Stimulated activated naive CD8-positive, alpha-beta T cell treated with anti-CD3 and anti-CD28 coated beads, Interleukin-15, amount 100 ng/mL, for 72 hours (primary cell): ENCODE measurements around the gene TSTD2.

Experiments used
- ATAC-seq: fragments of 150-1000 bp; cut with Tn5 transposase; 2 replicates; pipeline ENCODE4 v1.10.0; 2021; ENCODE audit warnings: mild to moderate bottlenecking, moderate library complexity
- DNase-seq, 2 donors: peaks; one replicate each; pipeline ENCODE4 v3.0.0; 2021 to 2022
- H3K27ac Mint-ChIP-seq, 2 donors: one replicate each; pipeline ENCODE4 v1.8.0; 2022; ENCODE audit warnings: mild to moderate bottlenecking in 2 of 2, mixed read lengths in 2 of 2, moderate library complexity in 2 of 2
- H3K27me3 Mint-ChIP-seq: one replicate; pipeline ENCODE4 v1.8.0; 2022; ENCODE audit warnings: mixed read lengths
- H3K4me1 Mint-ChIP-seq: one replicate; pipeline ENCODE4 v1.8.0; 2022; ENCODE audit warnings: mild to moderate bottlenecking, mixed read lengths
- H3K4me3 Mint-ChIP-seq, 2 donors: one replicate each; pipeline ENCODE4 v1.8.0; 2022; ENCODE audit warnings: mild to moderate bottlenecking in 2 of 2, mixed read lengths in 2 of 2, moderate library complexity in 1 of 2
- H3K9me3 Mint-ChIP-seq, 2 donors: one replicate each; pipeline ENCODE4 v1.8.0; 2022; ENCODE audit warnings: mixed read lengths in 2 of 2

TSTD2 gene

DNA sequence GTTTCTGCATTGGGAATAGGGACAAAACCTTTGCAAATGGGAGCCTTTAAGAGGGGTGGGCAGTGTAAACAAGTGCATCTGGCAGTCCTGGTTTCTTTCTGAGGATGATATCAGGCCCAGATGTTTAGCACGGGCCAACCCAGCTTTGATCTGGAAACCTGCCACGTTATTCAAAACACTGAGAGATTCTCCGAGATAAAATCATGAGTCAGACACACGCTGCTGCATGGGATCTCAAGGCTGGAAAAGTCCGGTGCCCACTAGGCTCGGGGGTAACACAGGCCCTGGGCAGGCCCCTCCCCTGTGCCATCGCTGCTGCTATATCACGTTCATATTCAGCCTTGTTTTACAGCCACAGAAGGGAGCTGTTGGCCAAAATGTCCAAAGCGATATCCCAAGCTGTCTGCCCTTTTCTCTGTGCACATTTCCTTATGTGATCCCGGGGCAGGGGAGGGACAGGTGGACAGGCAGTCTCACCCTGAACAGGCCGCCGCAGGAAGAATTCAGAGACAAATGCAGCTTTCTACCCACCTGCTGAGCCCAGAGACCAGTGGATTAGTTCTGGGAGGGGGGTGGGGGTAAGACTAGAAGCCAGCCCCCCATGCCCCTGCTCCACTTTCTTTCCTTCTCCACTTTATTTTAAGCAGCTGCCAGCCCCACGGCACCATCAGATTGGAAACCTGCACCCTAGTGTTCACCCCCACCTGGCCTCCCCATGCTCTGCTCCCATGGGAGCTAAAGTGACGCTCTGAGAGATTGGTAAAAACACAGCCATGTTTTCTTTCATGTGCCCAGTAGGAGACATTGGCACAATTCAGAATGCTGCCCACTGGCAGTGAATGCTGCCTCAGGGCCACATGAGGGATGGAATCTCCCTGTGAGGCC lies 68.6 kb downstream of the TSTD2 start:
- H3K27ac Mint-ChIP-seq, result no peak overlapping the region
- H3K4me1 Mint-ChIP-seq, result peaks cover 8% of the 10 kb centered on the region
- DNase-seq, result no peak
- H3K27me3 Mint-ChIP-seq, result peaks cover 23% of the 10 kb centered on the region
- no peak overlapping the region for H3K4me3 Mint-ChIP-seq
- H3K9me3 Mint-ChIP-seq, result no peaks in the 10 kb centered on the region
- no peak for ATAC-seq

- DNase-seq (no peak), ATAC-seq (no peak)
- peak overlapping the region in 1 of 2 donors; percentile 45 for H3K27ac Mint-ChIP-seq
Measured at GRCh38 chr9:97563458-97564135, 69.6 kb downstream of the TSTD2 start.

DNA sequence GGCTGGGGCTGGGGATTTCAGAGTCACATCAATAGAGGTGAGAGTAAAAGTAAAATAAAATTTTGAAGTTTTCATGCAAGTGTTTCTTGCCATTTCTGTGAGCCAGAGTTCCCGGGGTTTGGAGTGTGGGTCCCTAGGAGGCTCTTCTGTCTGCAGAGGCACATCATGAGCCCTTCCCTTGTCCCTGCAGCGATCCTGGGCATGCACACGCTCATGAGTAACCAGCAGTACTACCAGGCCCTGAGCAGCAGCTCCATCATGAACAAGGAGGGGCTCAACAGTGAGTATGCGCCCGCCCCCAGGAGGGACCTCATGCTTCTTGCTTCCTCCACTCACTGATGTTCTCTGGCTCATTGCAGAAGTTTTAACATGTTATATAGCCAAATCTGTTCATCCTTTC lies 70.6 kb downstream of the TSTD2 start:
- no peak for DNase-seq
- H3K27me3 Mint-ChIP-seq, result peaks cover 22% of the 10 kb centered on the region

More at GRCh38 chr9:97563458-97564135, 69.6 kb downstream of the TSTD2 start:
- no peaks in the 10 kb centered on the region for H3K9me3 Mint-ChIP-seq
- H3K4me1 Mint-ChIP-seq, result peaks cover 17% of the 10 kb centered on the region
- no peak overlapping the region for H3K4me3 Mint-ChIP-seq
- H3K27me3 Mint-ChIP-seq, result peaks cover 29% of the 10 kb centered on the region

DNA sequence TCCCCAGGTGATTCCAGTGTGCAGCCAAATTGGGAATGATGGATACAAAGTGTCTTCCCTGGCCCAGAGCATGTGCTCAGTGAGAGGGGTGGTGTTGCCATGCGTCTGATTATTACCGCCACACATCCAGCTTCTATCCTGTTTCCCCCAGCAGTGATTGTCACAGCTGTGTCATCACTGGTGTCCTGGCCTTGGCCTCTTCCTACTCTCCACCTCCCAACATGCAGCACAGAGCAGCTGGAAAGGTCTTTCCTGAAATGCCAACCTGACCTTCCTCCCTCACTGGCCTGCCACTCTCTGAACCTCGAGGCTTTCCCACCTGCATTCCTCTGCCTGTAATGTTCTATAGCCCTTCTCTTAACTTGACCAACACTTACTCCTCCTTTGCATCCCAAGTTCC lies 71.7 kb downstream of the TSTD2 start:
- Mint-ChIP-seq H3K4me1 (peaks cover 10% of the 10 kb centered on the region), H3K27me3 (peaks cover 24% of the 10 kb centered on the region), H3K4me3 (no peak overlapping the region), H3K9me3 (no peaks in the 10 kb centered on the region), H3K27ac (no peak overlapping the region)
- DNase-seq (no peak), ATAC-seq (no peak)

More for the DNA sequence above, 70.6 kb downstream of the TSTD2 start:
- Mint-ChIP-seq H3K4me3 (no peak overlapping the region), H3K9me3 (no peaks in the 10 kb centered on the region), H3K27ac (no peak overlapping the region), H3K4me1 (peaks cover 10% of the 10 kb centered on the region)
- no peak for ATAC-seq

- H3K4me1 Mint-ChIP-seq, result peaks cover 10% of the 10 kb centered on the region
- H3K9me3 Mint-ChIP-seq, result no peaks in the 10 kb centered on the region
- no peak overlapping the region for H3K4me3 Mint-ChIP-seq
- H3K27me3 Mint-ChIP-seq, result peaks cover 30% of the 10 kb centered on the region
- H3K27ac Mint-ChIP-seq, result no peak overlapping the region
- no peak for DNase-seq
- no peak for ATAC-seq
Measured at GRCh38 chr9:97560851-97561250, 72.3 kb downstream of the TSTD2 start.

DNA sequence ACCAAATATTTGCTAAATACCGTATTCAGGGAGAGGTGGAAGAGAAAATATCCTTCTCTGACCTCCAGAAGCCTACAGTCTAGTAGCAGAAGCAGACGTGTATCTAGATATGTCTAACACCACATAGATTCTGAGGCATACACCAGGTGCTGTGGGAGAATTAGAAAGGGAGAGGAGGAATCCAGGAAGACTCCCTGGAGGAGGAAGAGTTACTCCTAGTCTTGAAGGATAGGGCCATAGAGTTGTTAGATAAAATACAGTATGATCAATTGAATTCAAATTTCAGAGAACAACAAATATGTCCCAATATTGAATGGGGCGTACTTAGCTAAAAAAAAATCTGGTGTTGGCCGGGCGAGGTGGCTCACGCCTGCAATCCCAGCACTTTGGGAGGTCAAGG lies 73.0 kb downstream of the TSTD2 start:
- peaks cover 10% of the 10 kb centered on the region for H3K4me1 Mint-ChIP-seq
- H3K27ac Mint-ChIP-seq, result no peak overlapping the region
- H3K4me3 Mint-ChIP-seq, result no peak overlapping the region
- no peak for ATAC-seq
- H3K9me3 Mint-ChIP-seq, result no peaks in the 10 kb centered on the region
- DNase-seq, result no peak
- peaks cover 35% of the 10 kb centered on the region for H3K27me3 Mint-ChIP-seq

GRCh38 chr9:97559111-97559514 lies 74.1 kb downstream of the TSTD2 start:
- DNase-seq (no peak), ATAC-seq (peak; percentile 18)
- Mint-ChIP-seq H3K27me3 (peaks cover 45% of the 10 kb centered on the region), H3K4me1 (peaks cover 10% of the 10 kb centered on the region), H3K9me3 (no peaks in the 10 kb centered on the region), H3K4me3 (peak overlapping the region in 1 of 2 donors; percentile 65), H3K27ac (no peak overlapping the region)

GRCh38 chr9:97558701-97559101 lies 74.5 kb downstream of the TSTD2 start:
- peak; percentile 23 for ATAC-seq

GRCh38 chr9:97557606-97558095 lies 75.5 kb downstream of the TSTD2 start:
- H3K9me3 Mint-ChIP-seq, result no peaks in the 10 kb centered on the region
- no peak overlapping the region for H3K27ac Mint-ChIP-seq
- ATAC-seq (no peak), DNase-seq (no peak)
- no peak overlapping the region for H3K4me3 Mint-ChIP-seq
- peaks cover 10% of the 10 kb centered on the region for H3K4me1 Mint-ChIP-seq
- peaks cover 52% of the 10 kb centered on the region for H3K27me3 Mint-ChIP-seq

More at GRCh38 chr9:97558701-97559101, 74.5 kb downstream of the TSTD2 start:
- no peak for DNase-seq
- Mint-ChIP-seq H3K4me3 (peak overlapping the region in 1 of 2 donors; percentile 65), H3K4me1 (peaks cover 10% of the 10 kb centered on the region), H3K27me3 (peaks cover 48% of the 10 kb centered on the region), H3K9me3 (no peaks in the 10 kb centered on the region), H3K27ac (no peak overlapping the region)

DNA sequence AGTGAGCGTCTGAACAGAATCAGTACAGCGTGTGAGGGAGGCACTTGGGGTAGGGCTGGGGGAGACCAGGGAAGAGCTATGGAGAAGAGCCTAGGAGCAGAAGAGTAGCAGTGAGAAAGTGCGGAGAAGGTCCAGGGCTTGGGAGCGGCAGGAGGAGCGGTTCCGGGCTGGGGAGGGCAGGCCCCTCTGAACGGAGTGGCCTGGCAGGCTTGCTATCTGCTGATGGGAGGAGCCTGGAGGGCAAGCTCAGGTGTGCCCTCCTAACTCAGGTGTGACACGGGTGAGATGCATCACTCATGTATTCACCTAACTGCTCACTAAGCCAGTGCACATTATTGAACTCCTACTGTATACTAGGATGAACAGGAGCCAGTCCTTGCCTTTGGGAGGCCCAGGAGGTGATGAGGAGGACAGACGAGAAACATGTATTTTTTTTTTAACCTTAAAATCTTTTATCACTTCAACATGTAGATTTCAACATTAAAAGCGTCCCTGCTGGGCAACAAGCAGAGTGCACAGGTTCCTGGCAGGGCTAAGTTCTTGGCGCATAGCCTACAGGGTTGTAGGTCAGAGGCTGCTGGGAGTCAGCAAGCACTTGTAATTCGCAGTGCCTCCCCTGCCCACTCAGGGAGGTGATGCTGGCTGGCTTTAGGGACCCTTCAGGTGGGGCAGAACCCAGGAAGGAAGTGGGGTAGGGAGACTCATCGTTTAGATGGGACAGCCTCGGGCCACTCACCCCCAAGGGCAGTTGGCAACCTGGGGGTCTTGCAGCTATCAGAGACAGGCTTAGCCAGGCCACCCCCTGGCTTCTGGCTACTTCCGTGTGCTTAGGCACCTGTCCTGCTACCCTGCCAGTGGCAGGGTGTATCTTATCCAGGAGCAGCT lies 76.2 kb downstream of the TSTD2 start:
- Mint-ChIP-seq H3K27me3 (peaks cover 58% of the 10 kb centered on the region), H3K27ac (no peak overlapping the region), H3K4me1 (peaks cover 10% of the 10 kb centered on the region), H3K9me3 (no peaks in the 10 kb centered on the region), H3K4me3 (no peak overlapping the region)
- ATAC-seq (no peak), DNase-seq (no peak)

- Mint-ChIP-seq H3K4me1 (peaks cover 10% of the 10 kb centered on the region), H3K27me3 (peaks cover 52% of the 10 kb centered on the region)
Measured at GRCh38 chr9:97556036-97556720, 77.0 kb downstream of the TSTD2 start.

DNA sequence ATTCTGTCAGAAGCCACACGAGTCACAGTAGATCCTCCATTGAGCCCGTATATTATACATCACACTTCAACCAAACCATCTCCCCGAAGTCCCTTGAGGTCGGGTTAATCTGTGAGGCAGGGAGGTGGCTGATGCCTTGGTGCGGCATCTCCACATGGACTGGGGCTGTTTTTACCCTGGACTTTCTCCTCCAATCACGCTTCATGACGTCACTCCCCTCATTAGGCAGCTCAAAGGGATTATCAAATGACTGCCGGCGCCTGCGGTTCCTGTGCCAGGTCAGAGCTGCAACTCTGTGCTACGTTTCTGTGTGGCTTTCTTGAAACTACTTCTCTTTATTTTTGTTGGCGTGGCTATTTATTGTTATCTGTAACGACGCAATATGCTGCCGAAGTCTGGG lies 78.0 kb downstream of the TSTD2 start:
- no peak overlapping the region for H3K27ac Mint-ChIP-seq
- H3K27me3 Mint-ChIP-seq, result peaks cover 50% of the 10 kb centered on the region
- H3K4me3 Mint-ChIP-seq, result no peak overlapping the region

More at GRCh38 chr9:97556036-97556720, 77.0 kb downstream of the TSTD2 start:
- Mint-ChIP-seq H3K27ac (no peak overlapping the region), H3K4me3 (no peak overlapping the region), H3K9me3 (no peaks in the 10 kb centered on the region)
- no peak for DNase-seq
- no peak for ATAC-seq

GRCh38 chr9:97554566-97555075 lies 78.5 kb downstream of the TSTD2 start:
- peaks cover 10% of the 10 kb centered on the region for H3K4me1 Mint-ChIP-seq
- H3K27ac Mint-ChIP-seq, result no peak overlapping the region
- ATAC-seq (no peak), DNase-seq (no peak)
- H3K27me3 Mint-ChIP-seq, result peaks cover 46% of the 10 kb centered on the region
- no peak overlapping the region for H3K4me3 Mint-ChIP-seq
- no peaks in the 10 kb centered on the region for H3K9me3 Mint-ChIP-seq

More for the DNA sequence above, 78.0 kb downstream of the TSTD2 start:
- ATAC-seq (no peak), DNase-seq (no peak)
- Mint-ChIP-seq H3K4me1 (peaks cover 10% of the 10 kb centered on the region), H3K9me3 (no peaks in the 10 kb centered on the region)

- Mint-ChIP-seq H3K4me3 (no peak overlapping the region), H3K27me3 (peaks cover 49% of the 10 kb centered on the region), H3K27ac (no peak overlapping the region), H3K9me3 (no peaks in the 10 kb centered on the region), H3K4me1 (peaks cover 3% of the 10 kb centered on the region)
- ATAC-seq (no peak), DNase-seq (no peak)
Measured at GRCh38 chr9:97553841-97554240, 79.3 kb downstream of the TSTD2 start.
